ENCODE measurements around the gene NOTCH1. TPM values are rescaled to one million over a fixed set of nuclear protein-coding genes. Genes with fewer than 3 reads are reported as not detected.

The NOTCH1 gene
- total and polyA plus RNA-seq, 2 of the 4 experiments (the other 2 are of a cell fraction) = 1.8 to 6.0 TPM

- TF ChIP-seq FOS (IDR thresholded peaks at IDR 0.05; ENCODE audit: low read depth, low read length) (no peak), NFE2L2 (IDR thresholded peaks at IDR 0.05; ENCODE audit: low read depth, low read length) (no peak), POLR2A (IDR thresholded peaks at IDR 0.05; ENCODE audit: low read depth, low read length) (no peak), SMC3 (IDR thresholded peaks at IDR 0.05; ENCODE audit: low read depth, low read length) (no peak), CHD1 (IDR thresholded peaks at IDR 0.05; ENCODE audit: low read depth, low read length) (no peak), RCOR1 (IDR thresholded peaks at IDR 0.05; ENCODE audit: insufficient replicate concordance, low read length) (no peak), CEBPB (IDR thresholded peaks at IDR 0.05; ENCODE audit: low read depth, low read length) (no peak), MAFK (IDR thresholded peaks at IDR 0.05; ENCODE audit: low read depth, low read length) (no peak), ELK1 (IDR thresholded peaks at IDR 0.05; ENCODE audit: borderline replicate concordance, low read depth, low read length) (no peak), RFX5 (IDR thresholded peaks at IDR 0.05; ENCODE audit: low read depth, low read length) (no peak), RAD21 (IDR thresholded peaks at IDR 0.05; ENCODE audit: low read length) (no peak), USF2 (IDR thresholded peaks at IDR 0.05; ENCODE audit: low read depth, low read length) (no peak), MAZ (IDR thresholded peaks at IDR 0.05; ENCODE audit: borderline replicate concordance, low read depth, low read length) (no peak), MXI1 (IDR thresholded peaks at IDR 0.05; ENCODE audit: borderline replicate concordance, low read depth, low read length) (no peak), BHLHE40 (IDR thresholded peaks at IDR 0.05; ENCODE audit: low read depth, low read length) (no peak)
- Histone ChIP-seq H3K4me1 (ENCODE audit: control insufficient read depth, insufficient read depth, low read length) (peaks cover 2% of the 10 kb centered on the region; the same call in 1 of the 2 replicates), H2AFZ (replicated peaks; ENCODE audit: low read length, poor library complexity) (no peak overlapping the region), H2AK9ac (replicated peaks; ENCODE audit: low read depth, low read length, poor library complexity) (no peak overlapping the region), H3K9me3 (ENCODE audit: control insufficient read depth, insufficient read depth, low read length) (no peaks in the 10 kb centered on the region), H2BK20ac (ENCODE audit: low read depth, low read length) (no peak overlapping the region), H3K4me3 (ENCODE audit: insufficient read depth, low read depth, low read length) (no peak overlapping the region), H3K14ac (replicated peaks; ENCODE audit: low read depth, low read length) (no peak overlapping the region), H4K5ac (ENCODE audit: low read depth, low read length) (no peak overlapping the region), H3K23ac (ENCODE audit: low read depth, low read length) (no peak overlapping the region), H3K36me3 (ENCODE audit: control insufficient read depth, insufficient read depth, low read length) (peaks cover 69% of the 10 kb centered on the region), H2BK15ac (ENCODE audit: low read depth, low read length) (no peak overlapping the region), H2BK5ac (ENCODE audit: low read depth, low read length, poor library complexity, severe bottlenecking) (no peak overlapping the region), H3K18ac (ENCODE audit: low read depth, low read length) (no peak overlapping the region), H3K4ac (ENCODE audit: low read depth, low read length) (no peak overlapping the region), H2BK120ac (ENCODE audit: low read depth, low read length) (no peak overlapping the region), H4K91ac (ENCODE audit: insufficient read depth, low read depth, low read length) (no peak overlapping the region), H3K9me1 (ENCODE audit: insufficient read depth, low read length) (no peaks in the 10 kb centered on the region; the same call in 1 of the 2 replicates), H3K79me1 (ENCODE audit: low read depth in 1 of 2, low read length in 2 of 2) (peaks cover 13 to 75% of the 10 kb centered on the region in 2 experiments), H3K27me3 (ENCODE audit: control insufficient read depth, insufficient read depth, low read length) (no peaks in the 10 kb centered on the region), H3K4me2 (ENCODE audit: low read depth, low read length) (no peak overlapping the region), H3K27ac (ENCODE audit: insufficient read depth, low read length) (no peak overlapping the region), H3K56ac (ENCODE audit: extremely low read depth, insufficient read depth, low read length) (no peak overlapping the region), H4K20me1 (ENCODE audit: insufficient read depth, low read length) (peaks cover 92% of the 10 kb centered on the region), H3K9ac (ENCODE audit: low read depth, low read length) (no peak overlapping the region), H4K8ac (ENCODE audit: low read depth in 2 of 2, low read length in 2 of 2) (no peak overlapping the region), H2AK5ac (ENCODE audit: low read depth, low read length) (no peak overlapping the region)
- no peak for DNase-seq
- BruUV-seq (replicated peaks) = no TSS peak
- in situ Hi-C loops (cut with MboI; ENCODE audit: low sequenced_read_pairs) (no loop called here), dilution Hi-C loops (cut with HindIII; ENCODE audit: low sequenced_read_pairs, unreplicated experiment) (no loop called here), intact Hi-C loops (cut with micrococcal nuclease) (no loop called here)
- no peak for ATAC-seq (ENCODE audit: low read depth)
- POLR2A ChIA-PET (ENCODE audit: unreplicated experiment) = no interaction called here
- CTCF ChIA-PET = no interaction called here
- 93% methylated on average over 17 of the region's 25 CpGs; no CpG with 5 or more reads in 1 of the 2 experiments for WGBS, 2 experiments (ENCODE audit: extremely low coverage in 2 of 2, insufficient read length in 1 of 2)
Observed at GRCh38 chr9:136476369-136477150, 69.3 kb downstream of the NOTCH1 start.

All from IMR-90 (cell line).